ENCODE results near the gene FABP1. TPM values are rescaled to one million over a fixed set of nuclear protein-coding genes. Genes with fewer than 3 reads are reported as not detected.

Gene FABP1
- total and polyA plus RNA-seq, 2 donors (not counting 1 experiment from before 2014, with no cell fraction given) = not detected

DNA sequence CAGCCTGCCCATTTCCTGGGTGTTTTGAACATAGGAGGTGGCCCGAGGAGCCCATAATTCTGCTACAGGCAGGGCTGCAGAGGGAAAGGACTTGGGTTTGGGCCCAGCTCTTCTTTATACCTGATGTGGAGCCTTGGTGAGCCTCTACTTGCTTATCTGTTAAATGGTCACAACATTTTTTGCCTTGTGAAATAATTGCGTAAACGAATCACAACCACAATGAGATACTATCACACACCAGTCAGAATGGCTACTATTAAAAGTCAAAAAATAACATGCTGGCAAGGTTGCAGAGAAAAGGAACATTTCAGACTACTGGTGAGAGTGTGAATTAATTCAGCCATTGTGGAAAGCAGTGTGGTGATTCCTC, 4.1 kb upstream of the FABP1 start:
- Histone ChIP-seq H2AFZ (ENCODE audit: low read length) (no peak overlapping the region), H3K36me3 (ENCODE audit: control insufficient read depth, insufficient read depth, low read length) (no peaks in the 10 kb centered on the region), H3K4me3 (replicated peaks in 1 of 4; ENCODE audit: control extremely low read depth in 1 of 4, insufficient read depth in 1 of 4, low read depth in 3 of 4, low read length in 4 of 4) (no peak overlapping the region), H3K9ac (ENCODE audit: insufficient read depth, low read length) (no peak overlapping the region), H3K27me3 (ENCODE audit: control insufficient read depth, insufficient read depth, low read length) (peaks cover 2% of the 10 kb centered on the region), H3K79me2 (ENCODE audit: control insufficient read depth, insufficient read depth, low read length) (no peaks in the 10 kb centered on the region), H4K20me1 (ENCODE audit: control insufficient read depth, extremely low read depth, insufficient read depth, low read length) (no peaks in the 10 kb centered on the region), H3K4me2 (ENCODE audit: extremely low read depth, insufficient read depth, low read length) (no peak overlapping the region), H3K27ac (ENCODE audit: insufficient read depth, low read length) (no peak overlapping the region), H3K4me1 (ENCODE audit: control insufficient read depth, extremely low read depth, insufficient read depth, low read length) (no peaks in the 10 kb centered on the region), H3K9me3 (ENCODE audit: control insufficient read depth, insufficient read depth, low read depth, low read length) (no peaks in the 10 kb centered on the region)
- TF ChIP-seq, protein P1, sequence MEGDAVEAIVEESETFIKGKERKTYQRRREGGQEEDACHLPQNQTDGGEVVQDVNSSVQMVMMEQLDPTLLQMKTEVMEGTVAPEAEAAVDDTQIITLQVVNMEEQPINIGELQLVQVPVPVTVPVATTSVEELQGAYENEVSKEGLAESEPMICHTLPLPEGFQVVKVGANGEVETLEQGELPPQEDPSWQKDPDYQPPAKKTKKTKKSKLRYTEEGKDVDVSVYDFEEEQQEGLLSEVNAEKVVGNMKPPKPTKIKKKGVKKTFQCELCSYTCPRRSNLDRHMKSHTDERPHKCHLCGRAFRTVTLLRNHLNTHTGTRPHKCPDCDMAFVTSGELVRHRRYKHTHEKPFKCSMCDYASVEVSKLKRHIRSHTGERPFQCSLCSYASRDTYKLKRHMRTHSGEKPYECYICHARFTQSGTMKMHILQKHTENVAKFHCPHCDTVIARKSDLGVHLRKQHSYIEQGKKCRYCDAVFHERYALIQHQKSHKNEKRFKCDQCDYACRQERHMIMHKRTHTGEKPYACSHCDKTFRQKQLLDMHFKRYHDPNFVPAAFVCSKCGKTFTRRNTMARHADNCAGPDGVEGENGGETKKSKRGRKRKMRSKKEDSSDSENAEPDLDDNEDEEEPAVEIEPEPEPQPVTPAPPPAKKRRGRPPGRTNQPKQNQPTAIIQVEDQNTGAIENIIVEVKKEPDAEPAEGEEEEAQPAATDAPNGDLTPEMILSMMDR (conservative IDR thresholded peaks at IDR 0.05 in 1 of 2, IDR thresholded peaks at IDR 0.05 in 1 of 2; ENCODE audit: low read depth in 1 of 2, low read length in 2 of 2) = no peak
- TF ChIP-seq EZH2 (IDR thresholded peaks at IDR 0.05; ENCODE audit: low read length, missing control alignments) = no peak
- no peak for DNase-seq (ENCODE audit: low read depth in 2 of 2)

DNA sequence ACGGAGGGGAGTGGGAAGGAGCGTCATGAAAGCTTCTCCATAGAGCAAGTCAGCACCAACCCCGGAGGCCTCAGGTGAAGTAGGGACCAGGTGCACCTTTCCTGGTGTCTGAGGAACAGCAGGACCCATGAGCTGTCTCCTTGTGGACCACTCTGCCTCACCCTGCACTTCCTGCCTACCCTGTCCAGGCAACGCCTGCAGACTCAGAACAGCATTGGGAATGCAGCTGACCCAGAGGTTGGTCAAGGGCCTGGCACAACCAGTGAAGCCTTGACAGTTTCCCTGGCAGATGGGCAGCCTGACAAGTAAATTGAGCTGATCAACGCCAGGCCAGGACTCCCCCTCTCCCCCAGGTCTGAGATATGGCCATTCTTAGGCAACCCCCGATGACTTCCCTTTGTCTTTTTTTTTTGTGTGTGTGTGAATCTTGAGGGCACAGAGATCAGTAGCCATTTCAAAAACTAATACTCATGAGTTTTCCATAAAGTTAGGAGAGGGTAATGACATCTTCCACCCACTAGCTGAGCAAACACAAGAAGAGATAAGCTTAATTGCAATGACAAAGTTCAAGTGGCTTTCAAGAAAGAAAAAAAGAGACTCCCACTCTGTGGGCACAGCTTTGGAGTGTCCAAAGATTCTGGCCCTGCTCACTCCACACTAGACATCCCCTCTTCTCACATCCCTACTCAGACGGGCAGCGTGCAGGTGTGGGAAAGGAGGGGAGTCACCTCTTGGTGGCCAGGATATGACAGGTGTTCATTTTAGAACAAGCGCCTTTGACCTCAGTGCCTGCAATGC, 3.5 kb upstream of the FABP1 start:
- Histone ChIP-seq H2AFZ (ENCODE audit: low read length) (no peak overlapping the region), H3K9me3 (ENCODE audit: control insufficient read depth, insufficient read depth, low read depth, low read length) (no peaks in the 10 kb centered on the region), H3K79me2 (ENCODE audit: control insufficient read depth, insufficient read depth, low read length) (no peaks in the 10 kb centered on the region), H3K27ac (ENCODE audit: insufficient read depth, low read length) (no peak overlapping the region), H3K4me1 (ENCODE audit: control insufficient read depth, extremely low read depth, insufficient read depth, low read length) (no peaks in the 10 kb centered on the region), H3K4me3 (replicated peaks in 1 of 4; ENCODE audit: control extremely low read depth in 1 of 4, insufficient read depth in 1 of 4, low read depth in 3 of 4, low read length in 4 of 4) (no peak overlapping the region), H4K20me1 (ENCODE audit: control insufficient read depth, extremely low read depth, insufficient read depth, low read length) (no peaks in the 10 kb centered on the region), H3K9ac (ENCODE audit: insufficient read depth, low read length) (no peak overlapping the region), H3K36me3 (ENCODE audit: control insufficient read depth, insufficient read depth, low read length) (no peaks in the 10 kb centered on the region), H3K4me2 (ENCODE audit: extremely low read depth, insufficient read depth, low read length) (no peak overlapping the region), H3K27me3 (ENCODE audit: control insufficient read depth, insufficient read depth, low read length) (peaks cover 2% of the 10 kb centered on the region)
- no peak for TF ChIP-seq EZH2 (IDR thresholded peaks at IDR 0.05; ENCODE audit: low read length, missing control alignments)
- TF ChIP-seq, protein P1 (conservative IDR thresholded peaks at IDR 0.05 in 1 of 2, IDR thresholded peaks at IDR 0.05 in 1 of 2; ENCODE audit: low read depth in 1 of 2, low read length in 2 of 2) = no peak
- no peak for DNase-seq (ENCODE audit: low read depth in 2 of 2)

DNA sequence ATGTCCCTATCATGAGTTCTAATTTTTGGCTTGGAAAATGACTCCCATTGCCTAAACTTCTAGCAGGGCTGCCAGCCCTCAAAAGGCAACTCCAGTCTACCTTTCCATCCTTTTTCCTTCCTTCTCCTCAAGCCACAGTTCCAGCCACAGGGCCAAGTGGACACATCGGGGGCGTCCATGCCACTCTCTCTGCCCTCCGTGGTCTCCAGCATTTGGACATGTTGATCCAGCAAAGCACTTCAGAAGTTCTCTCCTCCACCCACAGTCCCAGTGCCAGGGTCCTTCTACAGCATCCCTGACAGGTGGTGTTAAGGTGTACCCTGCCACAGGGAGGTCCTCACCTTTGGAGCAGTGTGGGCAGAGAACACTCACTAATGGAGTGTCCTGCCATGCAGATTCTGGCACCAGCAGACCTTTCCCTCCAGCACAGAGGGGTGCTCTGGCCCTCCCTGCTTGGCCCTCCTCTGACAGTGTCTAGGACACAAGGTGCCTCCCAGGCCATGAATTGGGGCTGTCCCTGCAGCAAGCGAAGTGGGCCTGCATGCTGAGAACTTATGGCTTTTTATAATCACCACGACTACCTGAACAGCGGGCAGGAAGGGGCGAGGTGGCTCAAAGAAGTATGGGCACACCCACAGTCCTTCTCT, 1.6 kb upstream of the FABP1 start:
- Histone ChIP-seq H3K4me1 (ENCODE audit: control insufficient read depth, extremely low read depth, insufficient read depth, low read length) (no peaks in the 10 kb centered on the region), H3K4me2 (ENCODE audit: extremely low read depth, insufficient read depth, low read length) (no peak overlapping the region), H3K4me3 (replicated peaks in 1 of 4; ENCODE audit: control extremely low read depth in 1 of 4, insufficient read depth in 1 of 4, low read depth in 3 of 4, low read length in 4 of 4) (no peak overlapping the region), H3K27ac (ENCODE audit: insufficient read depth, low read length) (no peak overlapping the region), H3K9ac (ENCODE audit: insufficient read depth, low read length) (no peak overlapping the region), H3K79me2 (ENCODE audit: control insufficient read depth, insufficient read depth, low read length) (no peaks in the 10 kb centered on the region), H4K20me1 (ENCODE audit: control insufficient read depth, extremely low read depth, insufficient read depth, low read length) (no peaks in the 10 kb centered on the region), H3K36me3 (ENCODE audit: control insufficient read depth, insufficient read depth, low read length) (no peaks in the 10 kb centered on the region), H3K9me3 (ENCODE audit: control insufficient read depth, insufficient read depth, low read depth, low read length) (no peaks in the 10 kb centered on the region), H3K27me3 (ENCODE audit: control insufficient read depth, insufficient read depth, low read length) (peaks cover 2% of the 10 kb centered on the region), H2AFZ (ENCODE audit: low read length) (no peak overlapping the region)
- TF ChIP-seq, protein P1 (conservative IDR thresholded peaks at IDR 0.05 in 1 of 2, IDR thresholded peaks at IDR 0.05 in 1 of 2; ENCODE audit: low read depth in 1 of 2, low read length in 2 of 2) = no peak
- TF ChIP-seq EZH2 (IDR thresholded peaks at IDR 0.05; ENCODE audit: low read length, missing control alignments) = no peak
- no peak for DNase-seq (ENCODE audit: low read depth in 2 of 2)

All from fibroblast of lung (primary cell).